Measurements from ENCODE around the gene BRF1. TPM values are rescaled to one million over a fixed set of nuclear protein-coding genes. Genes with fewer than 3 reads are reported as not detected.

Gene BRF1
- total RNA-seq, 6 experiments from 2014 or later = 13.1 to 17.8 (median 16.2) TPM

DNA sequence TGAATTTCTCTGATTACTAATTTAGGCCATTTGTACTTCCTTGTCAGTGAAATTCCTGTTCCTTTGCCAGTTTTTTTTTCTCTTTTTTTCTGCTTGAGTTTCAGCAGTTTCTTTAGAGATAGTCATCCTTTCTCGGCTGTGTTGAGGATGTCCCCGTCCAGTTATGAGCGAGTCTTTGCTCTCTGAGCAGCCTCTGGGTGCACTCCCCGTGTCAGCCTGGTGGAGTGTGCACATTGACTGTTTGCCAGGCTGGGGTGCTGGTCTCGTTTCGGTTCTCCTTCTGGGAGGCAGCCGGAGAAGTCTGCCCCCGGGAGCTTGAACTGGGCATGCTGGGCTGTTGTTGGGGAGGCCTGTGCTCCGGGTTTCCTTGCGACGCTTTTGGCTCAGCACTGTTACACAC, 16.7 kb upstream of the BRF1 start:
- Histone ChIP-seq H3K36me3 (no peaks in the 10 kb centered on the region), H3K4me3 (no peak overlapping the region), H3K9me3 (no peaks in the 10 kb centered on the region), H3K4me1 (peaks cover 0 to 16% (median 0%) of the 10 kb centered on the region in 4 donors), H3K27ac (no peak overlapping the region), H3K27me3 (no peaks in the 10 kb centered on the region)
- no peak for DNase-seq
- peak in 3 of 4 donors; percentile 5 to 13 (median 6) for ATAC-seq
- intact Hi-C loops (cut with DNase I) = no loop called here
- TF ChIP-seq, protein P1, sequence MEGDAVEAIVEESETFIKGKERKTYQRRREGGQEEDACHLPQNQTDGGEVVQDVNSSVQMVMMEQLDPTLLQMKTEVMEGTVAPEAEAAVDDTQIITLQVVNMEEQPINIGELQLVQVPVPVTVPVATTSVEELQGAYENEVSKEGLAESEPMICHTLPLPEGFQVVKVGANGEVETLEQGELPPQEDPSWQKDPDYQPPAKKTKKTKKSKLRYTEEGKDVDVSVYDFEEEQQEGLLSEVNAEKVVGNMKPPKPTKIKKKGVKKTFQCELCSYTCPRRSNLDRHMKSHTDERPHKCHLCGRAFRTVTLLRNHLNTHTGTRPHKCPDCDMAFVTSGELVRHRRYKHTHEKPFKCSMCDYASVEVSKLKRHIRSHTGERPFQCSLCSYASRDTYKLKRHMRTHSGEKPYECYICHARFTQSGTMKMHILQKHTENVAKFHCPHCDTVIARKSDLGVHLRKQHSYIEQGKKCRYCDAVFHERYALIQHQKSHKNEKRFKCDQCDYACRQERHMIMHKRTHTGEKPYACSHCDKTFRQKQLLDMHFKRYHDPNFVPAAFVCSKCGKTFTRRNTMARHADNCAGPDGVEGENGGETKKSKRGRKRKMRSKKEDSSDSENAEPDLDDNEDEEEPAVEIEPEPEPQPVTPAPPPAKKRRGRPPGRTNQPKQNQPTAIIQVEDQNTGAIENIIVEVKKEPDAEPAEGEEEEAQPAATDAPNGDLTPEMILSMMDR (IDR thresholded peaks at IDR 0.05) = peak in 1 of 4 donors; percentile 13
- TF ChIP-seq POLR2A (IDR thresholded peaks at IDR 0.05) = no peak
- WGBS (ENCODE audit: insufficient coverage, low coverage, low lambda C conversion rate, missing lambda C conversion rate) = 66% methylated on average over 4 of the region's 11 CpGs

DNA sequence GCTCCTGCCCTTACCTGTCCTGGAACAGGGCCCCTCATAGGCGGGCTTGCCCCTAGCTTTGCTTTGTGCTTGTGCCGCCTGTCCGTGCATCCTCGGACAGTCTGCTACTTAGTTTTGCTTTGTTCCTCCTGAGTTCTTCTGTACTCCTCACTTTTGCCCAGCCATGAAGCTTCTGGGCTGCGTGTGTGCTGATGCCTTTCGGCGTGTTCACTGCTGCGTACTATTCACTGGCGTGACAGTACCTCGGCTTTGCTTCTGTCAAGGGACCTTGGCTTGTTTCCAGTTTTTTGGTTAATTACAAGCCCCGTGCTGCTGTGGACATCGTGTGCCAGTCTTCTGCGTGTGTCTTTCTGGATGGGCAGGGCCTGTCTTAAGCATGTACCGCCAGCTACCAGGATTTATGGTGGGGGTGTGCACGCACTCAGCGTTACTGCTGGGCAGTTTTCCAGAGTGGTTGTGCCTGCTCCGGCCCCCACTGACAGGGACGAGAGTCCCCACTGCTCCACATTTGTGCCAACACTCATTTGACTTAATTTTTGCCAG, 16.2 kb upstream of the BRF1 start:
- Histone ChIP-seq H3K4me3 (no peak overlapping the region), H3K27ac (no peak overlapping the region), H3K36me3 (no peaks in the 10 kb centered on the region), H3K27me3 (no peaks in the 10 kb centered on the region), H3K9me3 (no peaks in the 10 kb centered on the region), H3K4me1 (peaks cover 0 to 16% (median 0%) of the 10 kb centered on the region in 4 donors)
- intact Hi-C loops (cut with DNase I) = no loop called here
- DNase-seq (no peak), ATAC-seq (no peak)
- TF ChIP-seq POLR2A (IDR thresholded peaks at IDR 0.05) = no peak
- TF ChIP-seq, protein P1 (IDR thresholded peaks at IDR 0.05) = no peak
- 57% methylated on average over 15 of the region's 18 CpGs for WGBS (ENCODE audit: insufficient coverage, low coverage, low lambda C conversion rate, missing lambda C conversion rate)

DNA sequence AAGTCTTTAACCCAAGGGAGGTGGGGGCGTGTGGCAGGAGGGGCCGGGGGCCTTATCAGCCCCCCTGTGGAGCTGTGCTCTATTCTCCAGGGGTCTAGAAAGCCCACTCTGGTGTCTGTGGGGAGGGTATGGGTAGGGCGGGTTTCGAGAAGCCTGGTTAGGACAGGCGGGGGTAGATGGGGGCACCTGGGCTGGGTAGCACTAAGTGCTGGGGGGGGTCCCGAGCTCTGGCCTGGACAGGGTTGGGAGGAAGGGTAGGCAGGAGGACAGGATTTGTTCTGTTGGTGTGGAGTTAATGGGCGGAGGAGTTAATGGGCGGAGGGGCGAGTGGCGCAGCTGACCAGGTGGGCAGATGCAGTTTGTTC, 15.8 kb upstream of the BRF1 start:
- H3K4me3 ChIP-seq = no peak overlapping the region
- peaks cover 0 to 16% (median 0%) of the 10 kb centered on the region in 4 donors for H3K4me1 ChIP-seq
- TF ChIP-seq POLR2A (IDR thresholded peaks at IDR 0.05) = no peak
- TF ChIP-seq, protein P1 (IDR thresholded peaks at IDR 0.05) = no peak
- H3K27me3 ChIP-seq = no peaks in the 10 kb centered on the region
- intact Hi-C loops (cut with DNase I) = no loop called here
- H3K27ac ChIP-seq = no peak overlapping the region
- no peaks in the 10 kb centered on the region for H3K9me3 ChIP-seq
- WGBS (ENCODE audit: insufficient coverage, low coverage, low lambda C conversion rate, missing lambda C conversion rate) = 86% methylated on average over 8 of the region's 10 CpGs
- DNase-seq (no peak), ATAC-seq (no peak)
- H3K36me3 ChIP-seq = no peaks in the 10 kb centered on the region

DNA sequence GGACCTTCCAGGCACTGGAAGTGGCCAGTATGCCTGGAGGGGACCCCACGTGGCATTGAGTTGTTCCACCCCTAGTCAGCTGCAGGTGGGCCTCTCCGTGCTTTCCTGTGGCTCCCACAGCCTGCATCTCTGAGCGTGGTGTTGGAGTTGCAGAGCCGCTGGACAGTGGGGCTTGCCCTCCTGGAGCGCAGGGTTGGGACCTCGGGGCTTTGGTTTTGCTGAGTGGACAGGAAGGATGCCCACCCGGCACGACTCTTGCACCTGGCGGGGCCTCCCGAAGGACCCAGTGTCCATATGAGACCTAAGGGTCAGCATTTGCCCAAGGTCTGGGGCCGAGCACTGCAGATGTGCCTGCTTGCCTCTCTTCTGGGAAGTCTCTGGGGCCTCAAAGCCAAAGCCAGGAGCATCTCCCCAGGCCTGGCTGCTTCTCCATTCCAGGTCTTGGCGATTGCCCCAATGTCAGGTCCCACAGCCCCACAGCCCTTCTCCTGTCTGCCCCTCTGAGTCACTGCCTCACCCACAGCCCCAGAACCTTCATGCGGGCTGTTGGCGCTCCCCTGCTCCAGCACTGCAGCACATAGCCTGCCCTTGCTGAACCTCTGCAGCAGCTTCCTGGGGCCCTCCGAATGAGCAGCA, 15.3 kb upstream of the BRF1 start:
- DNase-seq = no peak
- peak overlapping the region in 1 of 3 donors; percentile 59 for H3K27ac ChIP-seq

More for the DNA sequence above, 15.3 kb upstream of the BRF1 start:
- H3K4me3 ChIP-seq = peak overlapping the region; percentile 62 to 86 (median 73)
- H3K9me3 ChIP-seq = no peaks in the 10 kb centered on the region
- peaks cover 0 to 16% (median 0%) of the 10 kb centered on the region in 4 donors for H3K4me1 ChIP-seq
- no peaks in the 10 kb centered on the region for H3K27me3 ChIP-seq
- H3K36me3 ChIP-seq = no peaks in the 10 kb centered on the region
- TF ChIP-seq POLR2A (IDR thresholded peaks at IDR 0.05) = no peak
- TF ChIP-seq, protein P1 (IDR thresholded peaks at IDR 0.05) = no peak
- intact Hi-C loops (cut with DNase I) = no loop called here
- WGBS (ENCODE audit: insufficient coverage, low coverage, low lambda C conversion rate, missing lambda C conversion rate) = 76% methylated on average over 8 of the region's 15 CpGs
- ATAC-seq = no peak

Measured in right lobe of liver (tissue), 6 donors.